ENCODE measurements around the gene NARF. TPM values are rescaled to one million over a fixed set of nuclear protein-coding genes. Genes with fewer than 3 reads are reported as not detected.

The NARF gene
- total and polyA plus RNA-seq, 9 donors = 32.1 to 77.5 (median 55.4) TPM

- peaks cover 24% of the 10 kb centered on the region for H3K4me1 ChIP-seq (ENCODE audit: control insufficient read depth, insufficient read depth, low read length)
- H3K4me3 ChIP-seq (ENCODE audit: low read length) = no peak overlapping the region
- no peaks in the 10 kb centered on the region for H3K27me3 ChIP-seq (ENCODE audit: control insufficient read depth, insufficient read depth, low read length)
- 84% methylated on average over 22 of the region's 26 CpGs for WGBS (ENCODE audit: insufficient coverage)
- DNase-seq = no peak
- no peak overlapping the region for H3K27ac ChIP-seq (ENCODE audit: low read length)
- H3K36me3 ChIP-seq (ENCODE audit: control insufficient read depth, insufficient read depth, low read length) = peaks cover 6% of the 10 kb centered on the region
- no peaks in the 10 kb centered on the region for H3K9me3 ChIP-seq (replicated peaks; ENCODE audit: control insufficient read depth, low read depth, low read length)
These were observed 43.2 kb upstream of the NARF start for GRCh38 chr17:82415336-82415735.

- Histone ChIP-seq H3K9me3 (replicated peaks; ENCODE audit: control insufficient read depth, low read depth, low read length) (no peaks in the 10 kb centered on the region), H3K4me1 (ENCODE audit: control insufficient read depth, insufficient read depth, low read length) (peaks cover 23% of the 10 kb centered on the region), H3K36me3 (ENCODE audit: control insufficient read depth, insufficient read depth, low read length) (peaks cover 6% of the 10 kb centered on the region), H3K4me3 (ENCODE audit: low read length) (no peak overlapping the region), H3K27ac (ENCODE audit: low read length) (no peak overlapping the region), H3K27me3 (ENCODE audit: control insufficient read depth, insufficient read depth, low read length) (no peaks in the 10 kb centered on the region)
- WGBS (ENCODE audit: insufficient coverage) = 94% methylated on average over 3 of the region's 9 CpGs
- no peak for DNase-seq
These were observed 42.8 kb upstream of the NARF start for GRCh38 chr17:82415786-82416185.

GRCh38 chr17:82416264-82416663 is 42.3 kb upstream of the NARF start:
- Histone ChIP-seq H3K4me3 (ENCODE audit: low read length) (no peak overlapping the region), H3K36me3 (ENCODE audit: control insufficient read depth, insufficient read depth, low read length) (peaks cover 11% of the 10 kb centered on the region), H3K4me1 (ENCODE audit: control insufficient read depth, insufficient read depth, low read length) (peaks cover 22% of the 10 kb centered on the region), H3K27ac (ENCODE audit: low read length) (no peak overlapping the region), H3K9me3 (replicated peaks; ENCODE audit: control insufficient read depth, low read depth, low read length) (no peaks in the 10 kb centered on the region), H3K27me3 (ENCODE audit: control insufficient read depth, insufficient read depth, low read length) (no peaks in the 10 kb centered on the region)
- DNase-seq = no peak
- WGBS (ENCODE audit: insufficient coverage) = no CpG with 5 or more reads among the region's 4 CpGs

GRCh38 chr17:82416771-82417170 is 41.8 kb upstream of the NARF start:
- H3K4me3 ChIP-seq (ENCODE audit: low read length) = no peak overlapping the region
- no peaks in the 10 kb centered on the region for H3K9me3 ChIP-seq (replicated peaks; ENCODE audit: control insufficient read depth, low read depth, low read length)
- no peak for DNase-seq
- peaks cover 17% of the 10 kb centered on the region for H3K4me1 ChIP-seq (ENCODE audit: control insufficient read depth, insufficient read depth, low read length)
- WGBS (ENCODE audit: insufficient coverage) = 94% methylated on average over 3 of the region's 6 CpGs
- H3K27me3 ChIP-seq (ENCODE audit: control insufficient read depth, insufficient read depth, low read length) = no peaks in the 10 kb centered on the region
- H3K27ac ChIP-seq (ENCODE audit: low read length) = no peak overlapping the region
- H3K36me3 ChIP-seq (ENCODE audit: control insufficient read depth, insufficient read depth, low read length) = peaks cover 13% of the 10 kb centered on the region

GRCh38 chr17:82418001-82418986 is 40.2 kb upstream of the NARF start, which contains the start of the genes HEXD and OGFOD3:
Gene HEXD, plus strand, starts transcription at chr17:82418347. Its CDS starts 1,453 bp downstream, at chr17:82419800.
Gene OGFOD3, minus strand, starts transcription at chr17:82418586. Its CDS starts 101 bp downstream, at chr17:82418485.
- Histone ChIP-seq H3K4me3 (ENCODE audit: low read length) (peak within 1 kb of the TSS; percentile 45), H3K36me3 (ENCODE audit: control insufficient read depth, insufficient read depth, low read length) (peaks cover 16% of the 10 kb centered on the region), H3K27ac (ENCODE audit: low read length) (peak within 1 kb of the TSS; percentile 47), H3K27me3 (ENCODE audit: control insufficient read depth, insufficient read depth, low read length) (no peaks in the 10 kb centered on the region), H3K4me1 (ENCODE audit: control insufficient read depth, insufficient read depth, low read length) (peaks cover 15% of the 10 kb centered on the region), H3K9me3 (replicated peaks; ENCODE audit: control insufficient read depth, low read depth, low read length) (peaks cover 4% of the 10 kb centered on the region)
- WGBS (ENCODE audit: insufficient coverage) = under 1% methylated on average over 79 of the region's 108 CpGs
- peak; percentile 95 for DNase-seq

- H3K4me1 ChIP-seq (ENCODE audit: control insufficient read depth, insufficient read depth, low read length) = peaks cover 14% of the 10 kb centered on the region
- 100% methylated on average over 1 of the region's 2 CpGs for WGBS (ENCODE audit: insufficient coverage)
- DNase-seq = no peak
- H3K9me3 ChIP-seq (replicated peaks; ENCODE audit: control insufficient read depth, low read depth, low read length) = peaks cover 4% of the 10 kb centered on the region
- H3K4me3 ChIP-seq (ENCODE audit: low read length) = no peak overlapping the region
- H3K27ac ChIP-seq (ENCODE audit: low read length) = no peak overlapping the region
- peaks cover 23% of the 10 kb centered on the region for H3K36me3 ChIP-seq (ENCODE audit: control insufficient read depth, insufficient read depth, low read length)
- no peaks in the 10 kb centered on the region for H3K27me3 ChIP-seq (ENCODE audit: control insufficient read depth, insufficient read depth, low read length)
These were observed 39.0 kb upstream of the NARF start for GRCh38 chr17:82419540-82419939.

GRCh38 chr17:82424001-82424862 is 34.3 kb upstream of the NARF start:
- Histone ChIP-seq H3K4me1 (ENCODE audit: control insufficient read depth, insufficient read depth, low read length) (peaks cover 3% of the 10 kb centered on the region), H3K4me3 (ENCODE audit: low read length) (no peak overlapping the region), H3K27me3 (ENCODE audit: control insufficient read depth, insufficient read depth, low read length) (no peaks in the 10 kb centered on the region), H3K27ac (ENCODE audit: low read length) (no peak overlapping the region), H3K36me3 (ENCODE audit: control insufficient read depth, insufficient read depth, low read length) (peaks cover 30% of the 10 kb centered on the region), H3K9me3 (replicated peaks; ENCODE audit: control insufficient read depth, low read depth, low read length) (peaks cover 4% of the 10 kb centered on the region)
- 53% methylated on average over 16 of the region's 25 CpGs for WGBS (ENCODE audit: insufficient coverage)
- no peak for DNase-seq

GRCh38 chr17:82424863-82425159 is 33.7 kb upstream of the NARF start:
- Histone ChIP-seq H3K4me3 (ENCODE audit: low read length) (no peak overlapping the region), H3K27ac (ENCODE audit: low read length) (no peak overlapping the region), H3K27me3 (ENCODE audit: control insufficient read depth, insufficient read depth, low read length) (no peaks in the 10 kb centered on the region), H3K9me3 (replicated peaks; ENCODE audit: control insufficient read depth, low read depth, low read length) (peaks cover 4% of the 10 kb centered on the region), H3K36me3 (ENCODE audit: control insufficient read depth, insufficient read depth, low read length) (peaks cover 34% of the 10 kb centered on the region), H3K4me1 (ENCODE audit: control insufficient read depth, insufficient read depth, low read length) (peaks cover under 1% of the 10 kb centered on the region)
- DNase-seq = no peak
- 98% methylated on average over 2 of the region's 2 CpGs for WGBS (ENCODE audit: insufficient coverage)

GRCh38 chr17:82428546-82428945 is 30.0 kb upstream of the NARF start:
- no peaks in the 10 kb centered on the region for H3K27me3 ChIP-seq (ENCODE audit: control insufficient read depth, insufficient read depth, low read length)
- no peaks in the 10 kb centered on the region for H3K9me3 ChIP-seq (replicated peaks; ENCODE audit: control insufficient read depth, low read depth, low read length)
- no peak overlapping the region for H3K27ac ChIP-seq (ENCODE audit: low read length)
- no peak for DNase-seq
- no peaks in the 10 kb centered on the region for H3K4me1 ChIP-seq (ENCODE audit: control insufficient read depth, insufficient read depth, low read length)
- H3K36me3 ChIP-seq (ENCODE audit: control insufficient read depth, insufficient read depth, low read length) = peaks cover 30% of the 10 kb centered on the region
- WGBS (ENCODE audit: insufficient coverage) = 100% methylated on average over 2 of the region's 3 CpGs
- H3K4me3 ChIP-seq (ENCODE audit: low read length) = no peak overlapping the region

GRCh38 chr17:82429824-82430223 is 28.7 kb upstream of the NARF start:
- DNase-seq = no peak
- H3K4me1 ChIP-seq (ENCODE audit: control insufficient read depth, insufficient read depth, low read length) = no peaks in the 10 kb centered on the region
- no peak overlapping the region for H3K4me3 ChIP-seq (ENCODE audit: low read length)
- no peaks in the 10 kb centered on the region for H3K27me3 ChIP-seq (ENCODE audit: control insufficient read depth, insufficient read depth, low read length)
- no peaks in the 10 kb centered on the region for H3K9me3 ChIP-seq (replicated peaks; ENCODE audit: control insufficient read depth, low read depth, low read length)
- WGBS (ENCODE audit: insufficient coverage) = 96% methylated on average over 3 of the region's 7 CpGs
- H3K36me3 ChIP-seq (ENCODE audit: control insufficient read depth, insufficient read depth, low read length) = peaks cover 27% of the 10 kb centered on the region
- H3K27ac ChIP-seq (ENCODE audit: low read length) = no peak overlapping the region

All from muscle of leg (tissue), 11 donors.